ENCODE data around the gene NBDY. TPM values are rescaled to one million over a fixed set of nuclear protein-coding genes. Genes with fewer than 3 reads are reported as not detected.

NBDY gene
- total and polyA plus RNA-seq, 2 donors (not counting 3 experiments of a cell fraction or from before 2014, with no cell fraction given), result 33.0 to 57.3 TPM

DNA sequence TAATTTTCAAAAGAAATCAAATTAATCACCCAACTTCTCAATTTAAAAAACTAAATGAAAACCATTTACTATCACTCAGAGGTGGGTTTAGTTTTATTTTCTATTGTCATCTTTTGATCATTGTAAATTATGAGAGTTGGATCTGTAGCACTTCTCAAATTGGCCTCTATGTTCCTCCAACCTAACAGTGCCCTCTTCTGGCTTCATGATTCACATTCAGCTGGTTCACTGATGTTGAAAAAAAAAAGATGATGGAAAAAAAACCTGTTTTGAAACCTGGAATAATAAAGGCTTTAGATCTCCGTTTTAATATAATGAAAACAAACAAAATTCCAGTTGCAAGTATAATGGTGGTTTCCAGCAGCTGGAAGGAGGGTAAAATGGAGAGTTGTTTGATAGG is 2.4 kb upstream of the NBDY start:
- Histone ChIP-seq H2AFZ (ENCODE audit: low read depth, low read length) (no peak overlapping the region), H3K27me3 (ENCODE audit: control insufficient read depth in 2 of 2, insufficient read depth in 2 of 2, low read length in 2 of 2) (no peaks in the 10 kb centered on the region), H3K79me2 (ENCODE audit: control insufficient read depth, insufficient read depth, low read length) (peaks cover 18% of the 10 kb centered on the region), H3K9me1 (replicated peaks; ENCODE audit: control insufficient read depth, extremely low read depth, insufficient read depth, low read length) (no peaks in the 10 kb centered on the region), H3K9ac (replicated peaks; ENCODE audit: extremely low read depth, insufficient read depth, low read length) (no peak overlapping the region), H3K4me1 (ENCODE audit: control insufficient read depth, extremely low read depth, insufficient read depth, low read length) (peaks cover 2% of the 10 kb centered on the region), H4K20me1 (replicated peaks; ENCODE audit: control insufficient read depth, extremely low read depth, insufficient read depth, low read length) (no peaks in the 10 kb centered on the region), H3K9me3 (replicated peaks; ENCODE audit: control insufficient read depth, insufficient read depth, low read length) (no peaks in the 10 kb centered on the region), H3K36me3 (ENCODE audit: control insufficient read depth in 2 of 2, extremely low read depth in 1 of 2, insufficient read depth in 2 of 2, low read length in 2 of 2) (no peaks in the 10 kb centered on the region), H3K27ac (ENCODE audit: insufficient read depth, low read depth, low read length) (no peak overlapping the region), H3K4me3 (replicated peaks in 1 of 3; ENCODE audit: insufficient read depth in 1 of 3, low read depth in 1 of 3, low read length in 3 of 3) (no peak overlapping the region), H3K4me2 (ENCODE audit: insufficient read depth, low read length) (no peak overlapping the region)
- DNase-seq (ENCODE audit: low read depth, low spot score) (peak; percentile 49), FAIRE-seq (peak; percentile 83)
- intact Hi-C loops (cut with micrococcal nuclease), result loop anchor here (1.0 kb wide), 1 partner anchor 444 kb away; no protein-coding TSS in a partner anchor
- no TSS peak for BruUV-seq (replicated peaks)
- ChIA-PET POLR2A (no interaction called here), CTCF (interaction anchor here (1.2 to 5.1 kb wide), 6 partner anchors 122 to 818 kb away, joined by 3 to 63 read pairs (median 6); no protein-coding TSS in a partner anchor)
- TF ChIP-seq JUN (IDR thresholded peaks at IDR 0.05; ENCODE audit: borderline replicate concordance, insufficient read depth, insufficient read length, low read depth), result no peak
- TF ChIP-seq, protein P1, sequence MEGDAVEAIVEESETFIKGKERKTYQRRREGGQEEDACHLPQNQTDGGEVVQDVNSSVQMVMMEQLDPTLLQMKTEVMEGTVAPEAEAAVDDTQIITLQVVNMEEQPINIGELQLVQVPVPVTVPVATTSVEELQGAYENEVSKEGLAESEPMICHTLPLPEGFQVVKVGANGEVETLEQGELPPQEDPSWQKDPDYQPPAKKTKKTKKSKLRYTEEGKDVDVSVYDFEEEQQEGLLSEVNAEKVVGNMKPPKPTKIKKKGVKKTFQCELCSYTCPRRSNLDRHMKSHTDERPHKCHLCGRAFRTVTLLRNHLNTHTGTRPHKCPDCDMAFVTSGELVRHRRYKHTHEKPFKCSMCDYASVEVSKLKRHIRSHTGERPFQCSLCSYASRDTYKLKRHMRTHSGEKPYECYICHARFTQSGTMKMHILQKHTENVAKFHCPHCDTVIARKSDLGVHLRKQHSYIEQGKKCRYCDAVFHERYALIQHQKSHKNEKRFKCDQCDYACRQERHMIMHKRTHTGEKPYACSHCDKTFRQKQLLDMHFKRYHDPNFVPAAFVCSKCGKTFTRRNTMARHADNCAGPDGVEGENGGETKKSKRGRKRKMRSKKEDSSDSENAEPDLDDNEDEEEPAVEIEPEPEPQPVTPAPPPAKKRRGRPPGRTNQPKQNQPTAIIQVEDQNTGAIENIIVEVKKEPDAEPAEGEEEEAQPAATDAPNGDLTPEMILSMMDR (IDR thresholded peaks at IDR 0.05; ENCODE audit: extremely low read depth in 1 of 2, insufficient read depth in 1 of 2, low read depth in 1 of 2, low read length in 2 of 2), result peak; percentile 23 to 38
- dilution Hi-C loops (cut with MboI; ENCODE audit: extremely low pct_ligation_motif_present, low sequenced_read_pairs), result no loop called here

DNA sequence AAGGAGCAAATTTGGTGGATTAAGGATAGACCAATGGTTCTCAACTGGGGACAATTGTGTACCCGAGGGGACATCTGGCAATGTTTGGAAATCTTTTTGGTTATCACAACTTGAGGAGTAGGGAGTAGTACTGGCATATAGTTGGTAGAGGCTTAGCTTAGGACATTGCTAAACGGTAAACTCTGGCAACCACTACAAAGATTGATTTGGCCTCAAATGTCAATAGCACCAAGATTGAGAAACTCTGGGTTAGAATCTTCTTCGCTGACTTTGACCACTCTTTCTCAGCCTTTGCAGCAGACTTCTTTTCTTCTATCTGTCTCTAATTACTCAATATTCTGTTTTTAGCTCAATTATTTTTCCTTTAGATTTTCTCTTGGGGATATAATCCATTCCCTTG is 1.5 kb upstream of the NBDY start:
- CTCF ChIA-PET, result interaction anchor here (1.1 to 5.1 kb wide), 4 partner anchors 251 to 480 kb away, joined by 5 to 63 read pairs (median 12); no protein-coding TSS in a partner anchor
- Histone ChIP-seq H3K4me3 (replicated peaks in 1 of 3; ENCODE audit: insufficient read depth in 1 of 3, low read depth in 1 of 3, low read length in 3 of 3) (no peak overlapping the region), H4K20me1 (replicated peaks; ENCODE audit: control insufficient read depth, extremely low read depth, insufficient read depth, low read length) (no peaks in the 10 kb centered on the region), H3K4me1 (ENCODE audit: control insufficient read depth, extremely low read depth, insufficient read depth, low read length) (peaks cover 4% of the 10 kb centered on the region), H3K36me3 (ENCODE audit: control insufficient read depth in 2 of 2, extremely low read depth in 1 of 2, insufficient read depth in 2 of 2, low read length in 2 of 2) (no peaks in the 10 kb centered on the region), H3K79me2 (ENCODE audit: control insufficient read depth, insufficient read depth, low read length) (peaks cover 22% of the 10 kb centered on the region), H3K9ac (replicated peaks; ENCODE audit: extremely low read depth, insufficient read depth, low read length) (no peak overlapping the region), H3K9me3 (replicated peaks; ENCODE audit: control insufficient read depth, insufficient read depth, low read length) (no peaks in the 10 kb centered on the region), H3K9me1 (replicated peaks; ENCODE audit: control insufficient read depth, extremely low read depth, insufficient read depth, low read length) (no peaks in the 10 kb centered on the region), H3K27me3 (ENCODE audit: control insufficient read depth in 2 of 2, insufficient read depth in 2 of 2, low read length in 2 of 2) (no peaks in the 10 kb centered on the region), H3K4me2 (ENCODE audit: insufficient read depth, low read length) (no peak overlapping the region), H3K27ac (ENCODE audit: insufficient read depth, low read depth, low read length) (no peak overlapping the region), H2AFZ (ENCODE audit: low read depth, low read length) (no peak overlapping the region)
- no peak for TF ChIP-seq MYC (IDR thresholded peaks at IDR 0.05; ENCODE audit: low read depth, low read length)
- no peak for TF ChIP-seq JUN (IDR thresholded peaks at IDR 0.05; ENCODE audit: borderline replicate concordance, insufficient read depth, insufficient read length, low read depth)
- TF ChIP-seq FOS (IDR thresholded peaks at IDR 0.05; ENCODE audit: borderline replicate concordance, insufficient read depth, low read length), result no peak
- TF ChIP-seq GATA2 (IDR thresholded peaks at IDR 0.05; ENCODE audit: insufficient read depth, insufficient read length, low read depth, low read length), result no peak
- no peak for TF ChIP-seq EZH2 (IDR thresholded peaks at IDR 0.05; ENCODE audit: borderline replicate concordance, low read depth, low read length, severe bottlenecking)
- TF ChIP-seq, protein P2, sequence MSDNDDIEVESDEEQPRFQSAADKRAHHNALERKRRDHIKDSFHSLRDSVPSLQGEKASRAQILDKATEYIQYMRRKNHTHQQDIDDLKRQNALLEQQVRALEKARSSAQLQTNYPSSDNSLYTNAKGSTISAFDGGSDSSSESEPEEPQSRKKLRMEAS (IDR thresholded peaks at IDR 0.05; ENCODE audit: insufficient read depth, insufficient read length), result no peak
- TF ChIP-seq, protein P1 (IDR thresholded peaks at IDR 0.05; ENCODE audit: extremely low read depth in 1 of 2, insufficient read depth in 1 of 2, low read depth in 1 of 2, low read length in 2 of 2), result no peak
- TF ChIP-seq POLR2AphosphoS5 (IDR thresholded peaks at IDR 0.05; ENCODE audit: insufficient read depth, low read depth, low read length), result no peak
- TF ChIP-seq POLR2A (IDR thresholded peaks at IDR 0.05; ENCODE audit: low read depth, low read length), result no peak
- POLR2A ChIA-PET, result interaction anchor here (0.8 kb wide), 1 partner anchor 1925 kb away, joined by 3 read pairs; no protein-coding TSS in a partner anchor
- dilution Hi-C loops (cut with MboI; ENCODE audit: extremely low pct_ligation_motif_present, low sequenced_read_pairs) (no loop called here), intact Hi-C loops (cut with micrococcal nuclease) (no loop called here)
- DNase-seq (ENCODE audit: low read depth, low spot score), result no peak
- no peak for FAIRE-seq
- BruUV-seq (replicated peaks), result no TSS peak
